Esophagus muscularis mucosa (tissue), 4 donors: ENCODE measurements around the gene CTDP1. TPM values are rescaled to one million over a fixed set of nuclear protein-coding genes. Genes with fewer than 3 reads are reported as not detected.

Source experiments
- DNase-seq: peaks from one replicate; pipeline ENCODE4 v3.0.0-alpha.2; 2017; ENCODE audit errors: extremely low spot score
- H3K27ac ChIP-seq, 4 donors: fragments of 200-600 bp; sonication (generic); replicated peaks in 1 of 4; 1 replicate in 3 of 4; 2 replicates in 1 of 4; pipeline ENCODE4 v1.5.1; 2016 to 2019; ENCODE audit warnings: mild to moderate bottlenecking in 1 of 4
- H3K27me3 ChIP-seq, 4 donors: fragments of 200-600 bp; sonication (generic); one replicate each; pipeline versions ENCODE4 v1.5.1 to v1.6.0; 2016 to 2019
- H3K36me3 ChIP-seq, 4 donors: fragments of 200-600 bp; sonication (generic); one replicate each; pipeline ENCODE4 v1.5.1; 2016 to 2019
- H3K4me1 ChIP-seq, 4 donors: fragments of 200-600 bp; sonication (generic); one replicate each; pipeline ENCODE4 v1.5.1; 2016 to 2019
- H3K4me3 ChIP-seq, 4 donors: fragments of 200-600 bp; sonication (generic); 1 replicate in 2 of 4; 2 replicates in 2 of 4; pipeline ENCODE4 v1.5.1; 2016 to 2019; ENCODE audit warnings: mild to moderate bottlenecking in 4 of 4, moderate library complexity in 1 of 4
- H3K9me3 ChIP-seq, 4 donors: fragments of 200-600 bp; sonication (generic); 1 replicate in 3 of 4; 2 replicates in 1 of 4; pipeline ENCODE4 v1.5.1; 2016 to 2019
- EP300 ChIP-seq: sonication (generic); formaldehyde crosslinking; IDR thresholded peaks from one replicate; pipeline ENCODE4 v1.6.1; 2017; ENCODE audit warnings: antibody characterized with exemption
- POLR2A ChIP-seq: fragments of 450-650 bp; IDR thresholded peaks from one replicate; pipeline ENCODE4 v1.6.1; 2017; ENCODE audit warnings: antibody characterized with exemption, moderate library complexity, mild to moderate bottlenecking, low read depth
- POLR2AphosphoS5 ChIP-seq, 2 donors: sonication (generic); formaldehyde crosslinking; IDR thresholded peaks; one replicate each; pipeline ENCODE4 v1.6.1; 2017; ENCODE audit warnings: antibody characterized with exemption in 2 of 2
- WGBS: methylation state at CpG from one replicate; pipeline ENCODE4 v1.1.5; 2018; 5-methylcytosine and 5-hydroxymethylcytosine counted together
- intact Hi-C: fragments of 100-400 bp; cut with DNase I; formaldehyde crosslinking; loops from one replicate; pipeline ENCODE4 v1.15.1; 2023
- total RNA-seq, 4 donors: library from RNA; depleted of rRNA; stranded (reverse); fragments of >200 nt; gene quantifications; one replicate each; pipeline versions ENCODE4 v1.1.0 to v1.2.1, GENCODE V29; 2016
- TF ChIP-seq, protein P1 (sequence below), 3 experiments: fragments of 200-600 bp in 2 of 3; fragments of 450-650 bp in 1 of 3; sonication (generic) in 2 of 3; IDR thresholded peaks; one replicate each; pipeline ENCODE4 v1.5.1; 2017 to 2019; ENCODE audit warnings: antibody characterized with exemption in 3 of 3, mild to moderate bottlenecking in 2 of 3, moderate library complexity in 1 of 3

Gene CTDP1
- total RNA-seq, 4 donors from 2014 or later = 22.0 to 28.5 (median 24.5) TPM

DNA sequence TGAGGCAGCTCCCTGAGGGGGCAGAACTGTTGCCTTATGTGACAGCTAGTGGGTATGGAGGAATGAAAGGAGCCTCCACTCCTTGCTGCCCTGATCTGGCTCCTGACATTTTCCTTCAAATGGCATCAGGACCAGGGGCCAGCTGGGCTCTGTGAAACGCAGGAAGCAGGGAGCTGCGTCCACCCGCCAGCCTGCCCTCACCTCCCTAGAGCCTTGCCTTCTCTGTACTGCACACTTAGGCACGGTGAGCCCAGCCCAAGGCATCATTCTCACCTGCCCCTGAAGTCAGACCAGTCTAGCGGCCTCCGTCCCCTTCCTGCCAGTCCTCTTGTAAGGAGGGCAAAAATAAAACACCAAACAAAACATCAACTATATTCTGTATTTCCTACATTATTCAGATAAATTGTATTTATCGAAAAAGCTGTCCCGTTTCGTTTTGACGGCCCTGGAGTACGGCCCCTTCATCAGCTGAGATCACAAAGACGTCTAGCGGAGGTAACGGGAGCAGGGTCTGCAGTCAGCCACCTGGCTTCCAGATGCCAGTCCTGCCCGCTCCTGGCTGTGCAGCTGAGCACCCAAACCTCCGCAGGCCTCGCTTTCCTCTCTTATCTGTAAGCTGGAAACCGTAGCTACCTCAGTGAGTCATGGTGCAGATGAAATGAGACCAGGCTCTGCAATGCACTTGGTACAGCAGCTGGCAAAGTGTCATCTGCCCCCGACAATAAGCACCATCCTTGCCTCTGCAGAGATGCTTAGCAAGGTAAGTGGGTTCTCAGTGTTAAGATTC lies 6.9 kb upstream of the CTDP1 start:
- H3K4me1 ChIP-seq = peaks cover 9 to 13% (median 10%) of the 10 kb centered on the region in 4 donors
- H3K4me3 ChIP-seq = no peak overlapping the region
- 87% methylated on average over 15 of the region's 19 CpGs for WGBS
- H3K36me3 ChIP-seq = peaks cover 0 to 14% (median 6%) of the 10 kb centered on the region in 4 donors
- no peak for DNase-seq
- H3K27ac ChIP-seq = no peak overlapping the region
- no peak for TF ChIP-seq EP300
- no peak for TF ChIP-seq POLR2AphosphoS5 (IDR thresholded peaks at IDR 0.05)
- no peak for TF ChIP-seq POLR2A
- TF ChIP-seq, protein P1, sequence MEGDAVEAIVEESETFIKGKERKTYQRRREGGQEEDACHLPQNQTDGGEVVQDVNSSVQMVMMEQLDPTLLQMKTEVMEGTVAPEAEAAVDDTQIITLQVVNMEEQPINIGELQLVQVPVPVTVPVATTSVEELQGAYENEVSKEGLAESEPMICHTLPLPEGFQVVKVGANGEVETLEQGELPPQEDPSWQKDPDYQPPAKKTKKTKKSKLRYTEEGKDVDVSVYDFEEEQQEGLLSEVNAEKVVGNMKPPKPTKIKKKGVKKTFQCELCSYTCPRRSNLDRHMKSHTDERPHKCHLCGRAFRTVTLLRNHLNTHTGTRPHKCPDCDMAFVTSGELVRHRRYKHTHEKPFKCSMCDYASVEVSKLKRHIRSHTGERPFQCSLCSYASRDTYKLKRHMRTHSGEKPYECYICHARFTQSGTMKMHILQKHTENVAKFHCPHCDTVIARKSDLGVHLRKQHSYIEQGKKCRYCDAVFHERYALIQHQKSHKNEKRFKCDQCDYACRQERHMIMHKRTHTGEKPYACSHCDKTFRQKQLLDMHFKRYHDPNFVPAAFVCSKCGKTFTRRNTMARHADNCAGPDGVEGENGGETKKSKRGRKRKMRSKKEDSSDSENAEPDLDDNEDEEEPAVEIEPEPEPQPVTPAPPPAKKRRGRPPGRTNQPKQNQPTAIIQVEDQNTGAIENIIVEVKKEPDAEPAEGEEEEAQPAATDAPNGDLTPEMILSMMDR (IDR thresholded peaks at IDR 0.05) = no peak
- no peaks in the 10 kb centered on the region for H3K27me3 ChIP-seq
- intact Hi-C loops = no loop called here
- H3K9me3 ChIP-seq = no peaks in the 10 kb centered on the region

DNA sequence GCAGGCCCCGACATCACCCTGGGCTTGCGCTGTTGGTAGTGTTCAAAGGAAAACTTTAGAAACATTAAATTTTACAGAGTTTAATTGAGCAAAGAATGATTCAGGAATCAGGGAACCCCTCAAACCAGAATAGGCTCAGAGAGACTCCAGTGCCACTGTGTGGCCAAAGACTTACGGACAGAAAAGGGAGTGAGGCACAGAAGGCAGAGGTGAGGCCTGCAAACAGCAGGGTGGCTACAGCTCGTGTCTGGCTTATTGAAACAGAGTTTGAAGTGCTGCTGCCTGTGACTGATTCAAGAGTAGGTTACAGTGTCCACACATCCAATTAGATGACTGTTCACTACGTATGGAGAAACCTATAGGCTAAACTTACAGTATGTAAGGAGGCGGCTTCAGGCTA lies 2.4 kb upstream of the CTDP1 start:
- intact Hi-C loops = loop anchor here (5.0 kb wide), 1 partner anchor 355 kb away; the partner anchor contains the start of gene RBFA
- TF ChIP-seq EP300 (no peak), POLR2AphosphoS5 (IDR thresholded peaks at IDR 0.05) (no peak), POLR2A (no peak)
- TF ChIP-seq, protein P1 (IDR thresholded peaks at IDR 0.05) = no peak
- Histone ChIP-seq H3K4me3 (no peak overlapping the region), H3K36me3 (peaks cover 0 to 14% (median 6%) of the 10 kb centered on the region in 4 donors), H3K27me3 (no peaks in the 10 kb centered on the region), H3K9me3 (no peaks in the 10 kb centered on the region), H3K4me1 (peaks cover 36 to 44% (median 43%) of the 10 kb centered on the region in 4 donors), H3K27ac (no peak overlapping the region)
- 92% methylated on average over 6 of the region's 6 CpGs for WGBS
- no peak for DNase-seq

DNA sequence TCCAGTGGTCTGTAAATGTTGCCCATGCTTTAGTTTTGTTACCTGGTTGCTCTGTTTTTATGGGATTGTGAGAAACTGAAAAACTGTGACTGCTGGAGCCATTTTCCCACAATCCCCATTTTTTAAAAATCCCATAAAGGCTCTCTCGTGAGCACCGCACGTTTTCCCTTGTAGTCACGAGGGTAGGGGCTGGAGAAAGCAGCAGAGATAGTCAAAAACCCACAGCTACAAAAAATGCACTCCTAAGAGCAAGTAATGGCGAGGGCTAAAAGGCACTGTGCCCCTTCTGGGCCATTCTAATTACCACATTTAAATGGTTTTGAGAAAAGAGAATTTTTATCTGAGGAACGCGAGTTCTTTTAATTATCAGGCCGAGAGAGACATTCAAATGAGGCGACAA lies 1.8 kb upstream of the CTDP1 start:
- Histone ChIP-seq H3K27ac (peak overlapping the region in 2 of 4 donors; percentile 91 to 93), H3K27me3 (no peaks in the 10 kb centered on the region), H3K4me3 (peak overlapping the region in 2 of 4 donors; percentile 86 to 93), H3K4me1 (peaks cover 36 to 50% (median 46%) of the 10 kb centered on the region in 4 donors), H3K9me3 (no peaks in the 10 kb centered on the region), H3K36me3 (peaks cover 0 to 17% (median 6%) of the 10 kb centered on the region in 4 donors)
- TF ChIP-seq EP300 (no peak), POLR2A (no peak), POLR2AphosphoS5 (IDR thresholded peaks at IDR 0.05) (no peak)
- TF ChIP-seq, protein P1 (IDR thresholded peaks at IDR 0.05) = no peak
- no peak for DNase-seq
- intact Hi-C loops = loop anchor here (5.0 kb wide), 1 partner anchor 354 kb away; the partner anchor contains the start of gene RBFA
- WGBS = 92% methylated on average over 9 of the region's 9 CpGs

DNA sequence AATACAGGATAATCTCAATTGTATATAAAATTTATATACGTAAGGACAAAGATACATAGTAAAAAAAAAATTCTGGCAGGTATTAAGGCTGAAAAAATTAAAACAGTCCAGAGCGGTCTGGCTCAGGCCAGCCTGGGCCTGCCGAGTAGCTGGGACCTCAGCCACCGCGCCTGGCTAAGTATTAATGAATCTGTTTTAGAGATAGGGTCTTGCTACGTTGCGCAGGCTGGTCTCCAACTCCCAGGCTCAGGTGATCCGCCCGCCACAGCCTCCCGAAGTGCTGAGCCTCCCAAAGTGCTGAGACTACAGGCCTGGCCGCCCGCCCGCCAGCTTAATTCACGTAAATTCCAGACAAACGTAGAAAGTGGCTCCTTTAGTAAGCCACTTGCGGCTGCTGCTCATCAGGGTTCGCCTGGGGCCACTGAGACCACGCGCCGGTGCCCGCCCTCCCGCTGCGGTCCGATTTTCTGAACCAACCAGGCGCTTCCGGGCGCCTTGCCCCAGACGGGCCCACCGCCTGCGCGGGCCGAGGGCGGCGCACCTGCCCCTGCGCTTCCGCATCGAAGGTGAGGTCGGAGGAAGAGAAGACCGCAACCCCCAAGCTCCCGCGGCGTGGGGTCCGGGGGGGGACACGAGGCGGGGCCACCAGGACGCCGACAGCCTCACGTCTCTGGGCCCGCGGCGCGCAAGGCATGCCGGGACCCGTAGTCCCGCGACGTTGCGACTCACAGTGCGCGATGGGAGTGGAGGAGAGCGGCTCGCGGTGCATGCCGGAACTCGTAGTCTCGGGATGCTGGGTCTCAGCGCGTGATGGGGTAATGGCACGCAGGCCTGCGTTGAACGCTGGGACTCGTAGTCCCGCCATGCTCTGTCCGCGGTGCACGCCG lies 695 bp upstream of the CTDP1 start:
- DNase-seq = peak; percentile 99
- no peaks in the 10 kb centered on the region for H3K9me3 ChIP-seq
- H3K27me3 ChIP-seq = no peaks in the 10 kb centered on the region
- H3K36me3 ChIP-seq = peaks cover 0 to 17% (median 6%) of the 10 kb centered on the region in 4 donors
- TF ChIP-seq POLR2A = peak; percentile 59
- TF ChIP-seq, protein P1 (IDR thresholded peaks at IDR 0.05) = no peak
- TF ChIP-seq POLR2AphosphoS5 (IDR thresholded peaks at IDR 0.05) = peak; percentile 81 to 93
- no peak for TF ChIP-seq EP300
- intact Hi-C loops = loop anchor here (5.0 kb wide), 1 partner anchor 353 kb away; the partner anchor contains the start of gene RBFA
- WGBS = under 1% methylated on average over 35 of the region's 77 CpGs
- H3K4me3 ChIP-seq = peak overlapping the region; percentile 86 to 94 (median 93)
- H3K4me1 ChIP-seq = peaks cover 38 to 52% (median 47%) of the 10 kb centered on the region in 4 donors
- H3K27ac ChIP-seq = peak overlapping the region; percentile 91 to 99 (median 96)
